Stimulated activated effector memory CD8-positive, alpha-beta T cell treated with anti-CD3 and anti-CD28 coated beads, Interleukin-12 subunit alpha, Interleukin-12 subunit beta, amount 100 ng/mL, for 72 hours (primary cell): ENCODE measurements around the gene ZIC5.

ENCODE experiments used
- ATAC-seq: fragments of 150-1000 bp; cut with Tn5 transposase; 2 replicates; pipeline ENCODE4 v1.10.0; 2021
- DNase-seq, 2 donors: peaks; one replicate each; pipeline ENCODE4 v3.0.0; 2021 to 2022; ENCODE audit warnings: low spot score in 2 of 2
- H3K27ac Mint-ChIP-seq: one replicate; pipeline ENCODE4 v1.8.0; 2022; ENCODE audit warnings: mild to moderate bottlenecking, mixed read lengths
- H3K36me3 Mint-ChIP-seq: one replicate; pipeline ENCODE4 v1.8.0; 2022; ENCODE audit warnings: mild to moderate bottlenecking, mixed read lengths
- H3K4me1 Mint-ChIP-seq: one replicate; pipeline ENCODE4 v1.8.0; 2022; ENCODE audit warnings: mixed read lengths
- H3K4me3 Mint-ChIP-seq: one replicate; pipeline ENCODE4 v1.8.0; 2022; ENCODE audit warnings: mild to moderate bottlenecking, mixed read lengths
- H3K9me3 Mint-ChIP-seq: one replicate; pipeline ENCODE4 v1.8.0; 2022; ENCODE audit warnings: mixed read lengths

Gene ZIC5

DNA sequence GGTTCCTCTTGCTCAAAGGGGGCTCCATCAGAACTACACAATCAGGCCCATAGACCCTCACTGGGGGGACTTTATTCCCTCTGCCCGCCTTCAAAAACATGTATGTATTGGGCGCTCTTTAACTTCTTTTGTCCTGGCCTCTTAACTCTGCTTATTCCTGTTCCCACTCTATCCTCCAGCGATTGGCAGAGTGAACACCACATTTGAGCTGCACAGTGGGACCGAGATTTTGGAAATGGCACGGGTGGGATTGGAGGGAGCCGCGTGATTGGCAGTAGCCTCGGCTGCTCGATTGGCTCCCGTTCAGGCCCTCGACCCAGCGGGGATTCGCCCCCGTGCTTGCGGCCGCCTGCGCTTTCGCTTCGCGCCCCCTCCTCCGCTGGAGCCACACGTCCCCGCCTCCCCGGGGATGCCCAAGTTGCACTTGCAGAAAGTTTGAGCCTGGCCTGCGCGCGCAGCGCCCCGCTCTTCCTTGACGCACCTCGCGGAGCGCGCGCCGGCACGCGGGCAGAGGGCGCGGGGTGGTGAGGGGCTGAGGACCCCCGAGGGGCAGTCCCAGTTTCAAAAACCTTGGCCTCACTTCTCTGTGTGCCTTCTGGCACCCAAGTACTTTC is at the start of gene ZIC5:
Gene ZIC5, minus strand, starts transcription at position 192 of the 614 bp plus-strand sequence. Its CDS starts 164 bp downstream, at position 28.
- Mint-ChIP-seq H3K4me1 (peaks cover 23% of the 10 kb centered on the region), H3K9me3 (peaks cover 5% of the 10 kb centered on the region), H3K36me3 (peaks cover 32% of the 10 kb centered on the region), H3K27ac (peak within 1 kb of the TSS; percentile 68), H3K4me3 (peak within 1 kb of the TSS; percentile 23)
- DNase-seq = no peak
- no peak for ATAC-seq

DNA sequence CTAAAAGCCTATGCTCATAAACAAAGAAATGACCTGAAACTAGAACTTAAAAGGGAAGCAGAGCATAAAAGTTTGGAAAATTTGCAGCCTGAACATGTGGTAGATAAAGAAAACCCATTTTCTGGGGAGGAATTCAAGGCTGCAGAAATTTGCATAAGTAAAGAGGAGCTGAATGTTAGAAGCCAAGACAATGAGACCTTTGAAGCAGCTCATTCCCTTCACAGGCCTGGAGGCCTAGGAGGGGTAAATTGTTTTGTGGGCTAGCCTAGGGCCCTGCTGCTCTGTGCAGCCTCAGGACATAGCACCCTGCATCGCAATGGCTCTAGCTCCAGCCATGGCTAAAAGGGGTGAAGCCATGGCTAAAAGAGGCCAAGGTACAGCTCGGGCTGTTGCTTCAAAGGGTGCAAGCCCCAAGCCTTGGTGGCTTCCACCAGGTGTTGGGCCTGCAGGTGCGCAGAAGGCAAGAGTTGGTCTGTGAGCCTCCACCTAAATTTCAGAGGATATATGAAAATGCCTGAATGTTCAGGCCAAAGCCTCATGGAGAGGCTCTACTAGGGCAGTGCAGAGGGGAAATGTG is 48.3 kb upstream of the ZIC5 start:
- no peaks in the 10 kb centered on the region for H3K4me1 Mint-ChIP-seq
- no peak overlapping the region for H3K4me3 Mint-ChIP-seq
- DNase-seq (no peak), ATAC-seq (no peak)
- H3K36me3 Mint-ChIP-seq = no peaks in the 10 kb centered on the region
- H3K9me3 Mint-ChIP-seq = no peaks in the 10 kb centered on the region
- H3K27ac Mint-ChIP-seq = no peak overlapping the region

DNA sequence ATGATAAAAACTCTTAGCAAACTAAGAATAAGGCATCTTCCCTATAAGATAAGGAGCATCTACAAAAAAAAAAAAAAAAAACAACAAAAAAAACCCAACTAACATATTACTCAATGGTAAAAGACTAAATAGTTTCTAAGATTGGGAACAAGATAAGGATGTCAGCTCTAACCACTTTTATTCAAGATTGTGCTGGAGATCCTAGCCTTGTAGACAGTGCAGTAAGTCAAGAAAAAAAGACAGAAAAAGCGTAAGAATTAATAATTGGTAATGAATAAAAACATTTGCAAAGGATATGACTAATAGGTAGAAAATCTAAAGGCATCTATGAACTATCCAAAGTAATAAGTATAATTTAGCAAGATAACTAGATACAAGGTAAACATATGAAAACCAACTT is 43.1 kb upstream of the ZIC5 start:
- ATAC-seq (no peak), DNase-seq (no peak)
- no peaks in the 10 kb centered on the region for H3K36me3 Mint-ChIP-seq
- no peaks in the 10 kb centered on the region for H3K9me3 Mint-ChIP-seq
- H3K4me1 Mint-ChIP-seq = no peaks in the 10 kb centered on the region
- H3K27ac Mint-ChIP-seq = no peak overlapping the region
- H3K4me3 Mint-ChIP-seq = no peak overlapping the region

DNA sequence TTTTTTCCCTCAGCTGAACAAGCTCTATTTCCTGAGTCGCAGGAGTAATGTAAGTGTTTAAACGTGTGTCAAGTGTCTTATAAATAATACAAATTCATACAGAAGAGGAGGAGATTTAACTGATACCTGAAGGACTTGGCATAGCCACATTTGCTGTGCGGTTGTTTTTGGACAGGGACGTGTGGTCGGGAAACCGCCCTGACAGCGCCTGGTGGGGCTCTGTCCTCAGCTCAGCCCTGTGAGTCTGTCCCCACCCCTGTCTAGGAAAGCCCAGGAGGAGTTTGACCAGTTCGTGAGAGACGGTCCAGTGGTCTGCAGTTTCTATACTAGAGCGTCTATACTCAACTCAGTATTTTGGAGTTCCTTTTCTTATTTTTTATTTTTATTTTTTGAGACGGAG is 26.7 kb upstream of the ZIC5 start:
- DNase-seq = no peak
- Mint-ChIP-seq H3K36me3 (no peaks in the 10 kb centered on the region), H3K9me3 (peaks cover 4% of the 10 kb centered on the region), H3K4me1 (peaks cover 6% of the 10 kb centered on the region), H3K27ac (no peak overlapping the region), H3K4me3 (no peak overlapping the region)
- no peak for ATAC-seq

DNA sequence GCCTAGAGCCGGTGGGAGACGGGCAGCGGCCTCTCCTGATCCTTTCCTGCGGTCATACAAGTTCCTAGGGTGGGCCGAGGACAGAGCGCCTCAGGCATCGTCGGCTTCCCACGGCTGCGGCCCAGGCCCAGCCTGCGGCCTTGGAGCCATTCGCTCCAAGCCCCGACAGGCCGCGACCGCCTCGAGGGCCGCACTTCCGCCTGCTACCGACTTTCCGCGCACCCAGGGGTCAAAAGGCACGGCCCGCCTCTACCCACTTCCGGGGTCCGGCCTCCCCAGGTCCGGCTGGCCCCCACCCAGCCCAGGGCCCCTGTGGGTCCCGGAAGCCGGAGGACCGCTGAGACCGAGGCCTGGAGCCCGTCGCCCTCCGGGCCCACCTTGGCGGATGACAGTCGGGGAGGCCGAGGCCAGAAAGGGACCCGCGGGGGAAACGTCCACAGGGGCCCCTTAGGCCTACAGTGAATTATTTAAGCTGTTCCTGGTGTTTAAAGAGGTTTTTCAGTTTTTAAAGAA is 26.2 kb upstream of the ZIC5 start:
- DNase-seq (no peak), ATAC-seq (no peak)
- no peak overlapping the region for H3K27ac Mint-ChIP-seq
- peaks cover 4% of the 10 kb centered on the region for H3K9me3 Mint-ChIP-seq
- H3K4me1 Mint-ChIP-seq = peaks cover 6% of the 10 kb centered on the region
- no peaks in the 10 kb centered on the region for H3K36me3 Mint-ChIP-seq
- no peak overlapping the region for H3K4me3 Mint-ChIP-seq

DNA sequence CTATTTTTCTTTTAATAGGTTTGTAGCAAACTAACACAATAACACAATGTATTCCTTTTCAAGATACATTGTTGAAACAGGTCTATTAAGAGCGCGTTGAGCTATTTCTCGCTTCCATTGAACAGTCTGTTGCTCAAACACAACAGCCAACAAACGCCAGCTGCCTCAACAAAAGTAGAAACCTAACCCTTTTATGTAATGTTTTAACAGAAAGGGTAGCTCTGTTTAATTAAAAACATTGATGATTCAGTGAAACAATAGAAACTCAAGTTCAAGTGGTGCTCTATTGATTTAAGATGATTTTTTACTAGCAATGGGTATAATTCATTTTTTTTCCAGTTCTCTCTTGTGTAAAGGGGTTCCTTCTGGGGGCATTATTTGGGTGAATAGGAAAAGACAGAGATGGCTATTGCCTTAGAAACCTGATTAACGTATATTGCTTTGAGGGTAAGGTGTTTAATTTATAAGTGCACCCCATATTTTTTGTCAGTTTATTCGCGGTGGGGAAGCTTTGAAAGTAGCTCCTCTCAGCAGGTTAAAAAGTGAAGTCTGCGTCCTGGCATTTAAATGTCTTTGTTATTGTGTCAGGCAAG is 24.9 kb upstream of the ZIC5 start:
- DNase-seq (no peak), ATAC-seq (no peak)
- Mint-ChIP-seq H3K27ac (no peak overlapping the region), H3K4me1 (peaks cover 4% of the 10 kb centered on the region), H3K36me3 (no peaks in the 10 kb centered on the region), H3K9me3 (peaks cover 4% of the 10 kb centered on the region), H3K4me3 (no peak overlapping the region)

DNA sequence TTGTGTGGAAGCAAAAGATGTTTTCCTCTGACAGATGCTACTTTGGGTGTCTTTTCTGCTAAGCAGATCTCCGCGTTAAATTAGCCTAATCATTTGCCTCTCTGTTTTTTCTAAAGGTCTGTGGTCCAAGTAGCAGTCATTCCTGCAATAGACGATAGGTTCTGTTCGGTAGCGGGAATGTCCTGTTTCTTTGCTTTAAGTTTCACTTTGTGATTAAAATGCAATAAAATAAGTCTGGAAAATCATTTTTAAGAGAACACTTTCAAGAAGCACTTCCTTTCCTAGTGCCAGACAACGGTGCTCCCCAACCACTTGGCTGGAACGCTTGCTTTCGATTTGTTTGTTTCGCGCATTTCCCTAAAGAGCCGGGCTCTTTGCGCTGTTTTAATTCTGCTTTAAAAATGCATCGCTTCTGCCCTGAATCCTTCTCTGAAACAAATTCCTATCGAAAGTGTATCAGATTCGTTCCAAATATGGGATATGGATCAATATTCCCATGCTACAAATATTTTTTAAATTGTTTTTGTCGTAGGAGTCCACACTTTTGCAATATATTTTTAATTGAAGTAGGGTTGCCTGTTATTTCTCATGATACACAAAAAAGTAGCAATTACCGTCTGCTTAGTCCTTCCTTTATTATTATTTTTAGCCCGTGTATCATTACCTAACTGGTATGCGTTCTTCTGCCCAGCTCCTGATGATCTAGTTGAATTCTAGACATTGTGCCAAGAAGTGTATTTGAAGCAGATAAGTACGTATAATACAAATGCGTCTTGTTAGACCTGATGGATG is 24.2 kb upstream of the ZIC5 start:
- Mint-ChIP-seq H3K4me1 (peaks cover 6% of the 10 kb centered on the region), H3K9me3 (peaks cover 4% of the 10 kb centered on the region), H3K4me3 (no peak overlapping the region), H3K36me3 (no peaks in the 10 kb centered on the region), H3K27ac (no peak overlapping the region)
- no peak for ATAC-seq
- DNase-seq = no peak

DNA sequence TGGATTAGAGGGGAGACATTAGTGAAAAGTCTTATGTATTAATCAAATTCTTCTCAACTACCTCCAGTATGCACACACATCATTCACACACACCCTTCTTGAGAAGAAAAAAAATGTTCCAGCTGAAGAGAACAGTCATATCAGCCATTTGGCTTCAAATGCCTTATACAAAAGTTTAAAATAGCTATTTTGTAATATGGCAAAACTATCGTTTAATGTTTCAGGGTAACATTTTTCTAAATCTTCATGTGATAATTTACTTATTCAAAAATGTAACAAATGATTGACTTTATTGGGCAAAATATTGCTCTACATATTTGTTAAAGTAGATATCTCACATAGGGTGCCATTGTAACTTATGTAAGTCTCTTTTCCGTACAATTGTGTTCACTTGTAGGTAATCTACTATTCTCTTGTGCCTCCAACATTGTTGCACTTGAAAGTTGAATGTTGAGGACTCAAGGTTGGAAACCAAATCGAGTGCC is 23.6 kb upstream of the ZIC5 start:
- Mint-ChIP-seq H3K4me3 (no peak overlapping the region), H3K9me3 (peaks cover 4% of the 10 kb centered on the region), H3K36me3 (no peaks in the 10 kb centered on the region), H3K4me1 (peaks cover 6% of the 10 kb centered on the region), H3K27ac (no peak overlapping the region)
- ATAC-seq (no peak), DNase-seq (no peak)

DNA sequence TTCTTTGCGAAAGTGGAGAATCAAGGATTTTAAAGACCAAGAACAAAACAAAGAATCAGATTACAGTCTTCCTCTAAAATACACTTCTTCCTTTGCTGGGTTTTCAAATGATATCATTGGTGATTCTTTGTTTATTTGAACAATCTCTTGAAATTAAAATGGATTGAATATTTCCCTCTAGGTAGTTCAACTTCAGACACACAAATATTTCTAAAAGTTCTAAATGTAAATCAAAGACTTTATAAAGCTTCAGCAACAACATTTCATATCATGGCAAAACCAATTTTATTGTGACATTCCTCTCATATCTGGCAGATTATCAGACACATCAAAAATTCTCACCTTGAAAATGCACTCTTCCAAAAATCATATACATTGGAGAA is 23.1 kb upstream of the ZIC5 start:
- Mint-ChIP-seq H3K4me3 (no peak overlapping the region), H3K9me3 (peaks cover 4% of the 10 kb centered on the region), H3K36me3 (peaks cover 4% of the 10 kb centered on the region), H3K4me1 (peaks cover 6% of the 10 kb centered on the region), H3K27ac (no peak overlapping the region)
- DNase-seq = no peak
- ATAC-seq = no peak

DNA sequence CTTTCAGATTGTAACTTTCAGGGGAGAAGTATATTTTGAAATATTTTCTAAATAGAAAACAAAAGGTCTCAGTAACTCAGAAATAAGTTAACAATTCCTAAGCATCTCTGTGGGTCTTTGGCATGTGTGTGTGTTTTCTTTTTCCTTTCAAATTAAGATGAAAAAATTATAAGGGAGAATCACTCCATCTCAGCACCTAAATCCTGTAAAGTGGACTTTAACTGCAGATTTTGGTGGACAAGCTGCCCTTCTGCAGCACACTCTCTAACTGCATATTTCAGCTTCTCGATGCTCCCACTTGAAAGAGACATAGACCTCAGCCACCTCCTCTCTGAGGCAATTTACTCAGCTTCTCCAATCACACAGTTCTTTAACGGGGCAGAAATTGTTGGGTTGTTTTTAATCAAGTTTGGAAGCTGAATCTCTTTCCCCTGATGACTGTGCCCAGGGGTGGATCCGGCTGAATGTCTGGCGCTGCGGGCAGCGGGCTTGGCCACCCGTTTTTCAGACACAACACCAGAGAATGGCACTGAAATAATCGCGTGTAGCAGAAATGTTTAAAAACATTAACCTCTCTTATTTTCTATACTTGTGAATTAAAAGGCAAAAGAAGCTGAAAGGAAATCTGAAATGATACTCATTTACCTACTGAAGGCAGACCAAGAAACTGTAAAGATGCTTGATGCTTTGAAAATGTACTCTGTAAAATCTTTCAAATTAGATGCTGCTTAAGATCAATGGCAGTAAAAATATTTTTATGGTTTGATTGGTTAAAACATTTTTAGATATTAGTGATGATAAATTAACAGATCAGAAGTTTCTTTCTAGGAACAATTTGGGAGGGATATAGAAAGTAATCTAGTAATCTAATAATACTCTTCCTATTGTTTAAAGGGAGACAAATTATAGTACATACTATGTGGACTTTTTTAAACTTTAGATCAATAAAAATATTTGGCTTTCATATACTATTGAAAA is 22.4 kb upstream of the ZIC5 start:
- no peak overlapping the region for H3K4me3 Mint-ChIP-seq

DNA sequence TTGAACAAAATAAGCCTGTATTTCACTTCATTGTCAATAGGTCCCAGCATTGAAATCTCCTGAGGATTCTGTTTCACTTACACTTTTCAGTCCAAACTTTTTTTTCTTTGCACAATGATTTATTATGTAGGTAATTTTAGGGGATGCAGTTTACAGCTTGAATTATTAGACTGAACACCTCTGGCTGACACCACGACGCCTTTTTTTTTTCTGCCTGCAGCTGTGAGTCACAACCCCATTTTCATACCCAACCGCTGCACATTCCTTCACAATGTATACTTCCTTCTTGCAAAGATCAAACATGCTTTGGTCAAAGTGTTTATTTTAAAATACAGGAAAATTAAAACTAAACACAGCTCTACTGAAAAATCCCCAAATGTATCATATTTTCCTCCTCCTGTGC is 21.4 kb upstream of the ZIC5 start:
- Mint-ChIP-seq H3K9me3 (peaks cover 4% of the 10 kb centered on the region), H3K27ac (no peak overlapping the region), H3K4me3 (no peak overlapping the region), H3K4me1 (peaks cover 14% of the 10 kb centered on the region), H3K36me3 (peaks cover 9% of the 10 kb centered on the region)
- ATAC-seq = no peak
- no peak for DNase-seq

More for the DNA sequence above, 22.4 kb upstream of the ZIC5 start:
- no peak for ATAC-seq
- H3K4me1 Mint-ChIP-seq = peaks cover 12% of the 10 kb centered on the region
- H3K36me3 Mint-ChIP-seq = peaks cover 9% of the 10 kb centered on the region
- H3K9me3 Mint-ChIP-seq = peaks cover 4% of the 10 kb centered on the region
- no peak for DNase-seq
- H3K27ac Mint-ChIP-seq = no peak overlapping the region

DNA sequence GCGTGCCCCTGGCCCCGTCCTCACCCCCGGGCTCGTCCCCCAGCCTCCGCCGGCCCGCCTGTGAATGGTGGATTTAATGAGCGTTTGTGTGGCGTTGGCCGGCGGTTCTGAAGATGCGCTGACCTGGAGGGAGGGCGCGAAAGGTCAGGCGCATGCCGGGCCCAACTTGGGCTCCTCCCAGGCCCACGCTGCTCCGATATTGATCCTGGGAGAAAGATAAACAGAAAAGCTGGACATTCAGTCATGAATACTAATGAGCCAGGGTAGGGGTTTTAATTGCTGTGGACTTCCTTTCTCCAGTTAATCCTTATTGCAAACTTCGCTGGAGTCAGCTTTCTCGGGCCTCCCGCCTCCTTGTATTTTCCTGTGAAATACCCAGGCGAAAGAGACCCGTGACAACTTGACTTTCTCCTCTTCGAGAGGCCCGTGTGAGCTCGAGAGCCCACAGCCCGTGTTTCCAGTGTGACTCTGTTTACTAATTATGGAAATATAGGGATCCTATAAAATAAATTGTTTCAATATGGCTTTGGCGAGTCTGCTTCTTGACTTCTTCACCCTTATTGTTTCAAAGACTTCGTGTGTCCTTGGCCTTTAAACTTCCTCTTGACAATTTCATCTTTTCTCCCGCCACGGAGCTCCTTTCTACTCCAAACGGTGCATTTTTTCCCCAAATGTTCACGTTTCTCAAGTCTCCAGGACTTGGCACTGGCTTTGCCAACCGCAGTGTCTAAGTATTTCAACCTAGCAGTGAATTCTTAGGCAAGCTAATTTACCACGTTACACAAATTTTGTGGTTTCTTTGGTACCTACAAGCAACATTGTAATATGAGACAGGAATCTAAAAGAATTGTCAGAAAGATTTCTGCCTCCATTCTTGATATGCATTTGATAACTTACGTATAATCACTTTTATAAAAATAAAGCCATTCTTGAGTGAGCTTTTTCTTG is 20.5 kb upstream of the ZIC5 start:
- H3K4me1 Mint-ChIP-seq = peaks cover 14% of the 10 kb centered on the region
- H3K27ac Mint-ChIP-seq = no peak overlapping the region
- ATAC-seq (no peak), DNase-seq (no peak)
- H3K36me3 Mint-ChIP-seq = peaks cover 14% of the 10 kb centered on the region
- H3K9me3 Mint-ChIP-seq = peaks cover 4% of the 10 kb centered on the region
- H3K4me3 Mint-ChIP-seq = no peak overlapping the region

DNA sequence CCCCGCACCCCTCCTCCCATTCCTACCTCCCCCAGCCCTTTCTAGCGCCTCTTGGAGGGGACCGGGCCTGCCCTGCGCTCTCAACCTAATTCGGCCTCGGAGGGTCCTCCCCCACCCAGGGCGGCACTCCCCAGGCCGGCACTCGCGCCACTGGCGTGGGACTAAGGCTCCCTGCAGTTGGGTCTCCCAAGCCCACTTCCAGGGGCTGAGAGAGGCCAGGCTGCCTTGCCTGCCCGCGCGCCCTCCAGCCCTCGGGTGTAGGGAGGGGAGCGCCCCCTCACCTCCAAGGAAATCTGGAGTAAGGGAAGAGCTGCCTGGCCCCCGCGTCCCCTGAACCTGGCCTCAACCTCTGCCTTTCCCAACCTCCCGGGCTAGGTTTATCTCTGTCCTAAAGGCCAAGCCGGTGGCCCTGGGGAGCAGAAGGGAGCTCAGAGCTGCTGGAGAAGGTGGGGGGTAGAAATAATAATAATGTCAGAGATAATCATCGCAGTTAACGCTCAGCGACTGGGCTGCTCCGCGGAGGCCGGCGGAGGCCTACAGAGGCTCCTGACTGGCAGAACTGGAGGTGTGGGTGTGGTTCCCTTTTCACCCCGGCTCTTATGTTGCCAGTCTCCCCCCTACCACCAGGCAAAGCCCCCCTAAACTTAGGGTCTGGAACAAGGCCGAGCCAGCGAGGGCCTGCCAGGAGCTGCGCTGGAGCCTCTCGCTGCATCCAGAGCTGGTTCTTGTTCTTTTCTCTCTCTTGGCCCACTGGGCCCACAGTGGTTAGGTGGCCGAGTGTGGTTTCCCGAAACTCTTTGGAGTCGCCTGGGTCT is 19.7 kb upstream of the ZIC5 start:
- Mint-ChIP-seq H3K27ac (no peak overlapping the region), H3K4me3 (no peak overlapping the region)

More for the DNA sequence above, 19.7 kb upstream of the ZIC5 start:
- Mint-ChIP-seq H3K9me3 (peaks cover 4% of the 10 kb centered on the region), H3K36me3 (peaks cover 23% of the 10 kb centered on the region), H3K4me1 (peaks cover 15% of the 10 kb centered on the region)
- ATAC-seq (no peak), DNase-seq (no peak)
